Psoas muscle (tissue), 8 donors: ENCODE measurements around the gene WDR7. TPM values are rescaled to one million over a fixed set of nuclear protein-coding genes. Genes with fewer than 3 reads are reported as not detected.

Experiments
- ATAC-seq, 4 donors: fragments of 200-7000 bp; cut with Tn5 transposase; one replicate each; pipeline ENCODE4 v1.9.1; 2020; ENCODE audit warnings: moderate library complexity in 3 of 4, mild to moderate bottlenecking in 2 of 4
- DNase-seq, 2 donors: peaks; one replicate each; pipeline ENCODE4 v3.0.0-alpha.2; 2020
- H3K27ac ChIP-seq: fragments of 200-600 bp; one replicate; pipeline ENCODE4 v1.8.0; 2022
- H3K27me3 ChIP-seq, 3 donors: fragments of 200-600 bp in 1 of 3; one replicate each; pipeline versions ENCODE4 v1.6.1 to v1.8.0; 2013 to 2022; ENCODE audit warnings: low read length in 2 of 3, mild to moderate bottlenecking in 2 of 3, moderate library complexity in 1 of 3; ENCODE audit not compliant: insufficient read depth in 3 of 3
- H3K36me3 ChIP-seq, 2 donors: fragments of 200-600 bp in 1 of 2; one replicate each; pipeline versions ENCODE4 v1.6.1 to v1.8.0; 2013 to 2022; ENCODE audit warnings: low read depth in 1 of 2, mild to moderate bottlenecking in 1 of 2, moderate library complexity in 1 of 2; ENCODE audit not compliant: insufficient read depth in 1 of 2
- H3K4me1 ChIP-seq: fragments of 200-600 bp; one replicate; pipeline ENCODE4 v1.8.0; 2022
- H3K4me3 ChIP-seq: fragments of 200-600 bp; one replicate; pipeline ENCODE4 v1.8.0; 2022; ENCODE audit warnings: mild to moderate bottlenecking
- H3K9me3 ChIP-seq: fragments of 200-600 bp; one replicate; pipeline ENCODE4 v1.8.0; 2022
- WGBS, 3 donors: extraction: QIAGEN DNeasy Blood & Tissue Kit; methylation state at CpG; one replicate each; pipeline versions ENCODE4 v1.1.6 to v1.1.7; 2013; 5-methylcytosine and 5-hydroxymethylcytosine counted together
- intact Hi-C, 2 donors: fragments of 100-400 bp; cut with DNase I; formaldehyde crosslinking; loops; one replicate each; pipeline versions ENCODE4 v1.11.0 to v1.14.2; 2022
- polyA plus RNA-seq, 3 donors: library from polyadenylated mRNA; stranded (reverse); fragments of 200-250 nt; gene quantifications; one replicate each; pipeline ENCODE4 v1.2.3, GENCODE V29; 2013
- total RNA-seq, 4 donors: library from RNA; stranded (reverse); fragmentation: NEBNext Ultra II Directional in 2 of 4; extraction: Animal tissue kit (Norgen Biotek cat#: 25700) in 2 of 4; gene quantifications; one replicate each; pipeline versions ENCODE4 v1.2.1 to v1.2.4, GENCODE V29; 2021 to 2023
- TF ChIP-seq, protein P1 (sequence below): fragments of 200-600 bp; IDR thresholded peaks from one replicate; pipeline ENCODE4 v1.8.0; 2022; ENCODE audit warnings: antibody characterized with exemption
- donor health status: healthy with polysubstance abuse.
- donor health status: DM: no; HTN: no; CAD: no; lungs with moderate emphysema.
- donor health status: Bipolar disorder and iron deficiency.
- donor health status: healthy.
- donor health status: DM: yes; HTN: yes; CAD: no.
- donor health status: DM: no; HTN: no; CAD: no.
- donor health status: DM: no; HTN: no; CAD: no.
- donor health status: DM: yes; HTN: yes; CAD: no.

The WDR7 gene
- total and polyA plus RNA-seq, 7 donors: 2.6 to 24.4 (median 15.5) TPM

DNA sequence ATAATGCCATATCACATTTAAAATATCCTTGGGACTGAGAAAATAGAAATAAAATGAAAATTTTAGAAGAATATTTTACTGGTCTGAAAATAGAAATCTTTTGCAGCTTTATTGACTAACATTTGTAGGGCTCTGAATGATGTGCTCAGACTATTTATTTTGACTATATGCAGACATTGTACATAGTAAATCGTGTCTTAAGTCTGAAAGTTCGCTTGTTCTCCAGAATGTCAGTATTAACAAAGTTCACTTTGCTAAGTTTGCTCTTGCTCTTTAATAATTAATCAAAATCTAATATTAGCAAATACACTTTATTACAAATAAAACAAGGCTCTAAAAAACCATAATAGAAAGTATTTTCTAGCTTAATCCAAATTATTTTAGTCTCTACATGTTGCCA is 219.8 kb downstream of the WDR7 start:
- ATAC-seq: no peak
- intact Hi-C loops: no loop called here
- no peaks in the 10 kb centered on the region for H3K9me3 ChIP-seq
- H3K27me3 ChIP-seq: no peaks in the 10 kb centered on the region
- 92 to 94% (median 93%) methylated on average over 2 of the region's 2 CpGs for WGBS, 3 donors
- no peaks in the 10 kb centered on the region for H3K36me3 ChIP-seq
- no peak for DNase-seq
- TF ChIP-seq, protein P1, sequence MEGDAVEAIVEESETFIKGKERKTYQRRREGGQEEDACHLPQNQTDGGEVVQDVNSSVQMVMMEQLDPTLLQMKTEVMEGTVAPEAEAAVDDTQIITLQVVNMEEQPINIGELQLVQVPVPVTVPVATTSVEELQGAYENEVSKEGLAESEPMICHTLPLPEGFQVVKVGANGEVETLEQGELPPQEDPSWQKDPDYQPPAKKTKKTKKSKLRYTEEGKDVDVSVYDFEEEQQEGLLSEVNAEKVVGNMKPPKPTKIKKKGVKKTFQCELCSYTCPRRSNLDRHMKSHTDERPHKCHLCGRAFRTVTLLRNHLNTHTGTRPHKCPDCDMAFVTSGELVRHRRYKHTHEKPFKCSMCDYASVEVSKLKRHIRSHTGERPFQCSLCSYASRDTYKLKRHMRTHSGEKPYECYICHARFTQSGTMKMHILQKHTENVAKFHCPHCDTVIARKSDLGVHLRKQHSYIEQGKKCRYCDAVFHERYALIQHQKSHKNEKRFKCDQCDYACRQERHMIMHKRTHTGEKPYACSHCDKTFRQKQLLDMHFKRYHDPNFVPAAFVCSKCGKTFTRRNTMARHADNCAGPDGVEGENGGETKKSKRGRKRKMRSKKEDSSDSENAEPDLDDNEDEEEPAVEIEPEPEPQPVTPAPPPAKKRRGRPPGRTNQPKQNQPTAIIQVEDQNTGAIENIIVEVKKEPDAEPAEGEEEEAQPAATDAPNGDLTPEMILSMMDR: no peak
- no peak overlapping the region for H3K4me3 ChIP-seq
- H3K27ac ChIP-seq: no peak overlapping the region
- no peaks in the 10 kb centered on the region for H3K4me1 ChIP-seq

DNA sequence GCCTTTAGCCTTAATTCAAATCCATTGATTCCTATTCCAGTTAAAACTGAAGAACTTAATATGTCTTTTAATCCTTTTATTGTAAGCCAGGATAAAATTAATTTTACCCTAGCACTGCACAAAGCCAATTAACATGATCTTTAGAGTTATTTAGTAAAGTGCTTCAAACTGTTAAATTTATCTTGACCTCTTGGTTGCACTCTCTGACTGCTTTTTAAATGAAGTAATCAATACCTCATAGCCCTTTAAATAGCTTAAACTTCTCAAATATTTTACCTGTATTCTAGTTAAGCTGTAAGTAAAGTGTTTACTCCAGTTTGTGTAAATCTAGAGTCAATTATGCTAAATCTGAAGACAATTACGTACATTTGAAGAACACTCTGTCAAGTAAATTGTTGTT is 221.0 kb downstream of the WDR7 start:
- no peaks in the 10 kb centered on the region for H3K9me3 ChIP-seq
- DNase-seq (no peak), ATAC-seq (no peak)
- no peaks in the 10 kb centered on the region for H3K27me3 ChIP-seq
- H3K36me3 ChIP-seq: no peaks in the 10 kb centered on the region
- intact Hi-C loops: no loop called here
- H3K4me3 ChIP-seq: no peak overlapping the region
- TF ChIP-seq, protein P1: no peak
- H3K4me1 ChIP-seq: no peaks in the 10 kb centered on the region
- WGBS, 3 donors: 96 to 98% (median 98%) methylated on average over 1 of the region's 1 CpG
- no peak overlapping the region for H3K27ac ChIP-seq

DNA sequence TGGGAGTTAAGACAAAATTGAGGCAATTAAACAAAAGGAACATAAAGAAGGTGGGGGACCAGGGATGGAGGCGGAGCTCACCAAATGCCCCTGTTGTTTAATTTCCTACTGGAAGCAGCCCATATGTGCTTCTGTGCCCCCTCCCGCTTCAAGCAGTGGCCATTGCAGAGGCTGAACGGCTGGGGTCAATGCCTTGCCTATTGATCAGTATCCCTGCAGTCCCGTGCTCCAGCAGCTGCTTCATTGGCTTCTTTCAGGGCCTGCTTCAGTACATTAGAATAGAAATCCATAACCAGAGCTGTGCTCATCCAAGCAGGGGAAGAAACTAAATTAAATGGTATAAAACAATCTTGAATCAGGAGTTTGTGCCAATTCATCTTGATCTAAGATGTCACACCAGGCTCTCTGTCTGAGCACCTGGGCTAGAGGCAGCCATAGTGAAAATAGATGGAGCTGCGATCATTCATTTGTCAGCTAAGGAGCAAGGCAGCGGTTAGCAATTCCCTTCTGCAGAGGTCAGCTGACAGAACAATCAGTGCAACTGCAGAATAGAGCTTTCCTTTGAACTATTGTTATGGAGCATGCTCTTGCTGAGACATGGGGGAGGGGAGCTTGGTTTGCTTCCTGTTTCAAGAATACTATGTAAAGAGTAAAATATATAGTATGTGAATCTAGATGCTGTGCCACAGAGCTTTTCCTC is 222.4 kb downstream of the WDR7 start:
- intact Hi-C loops: no loop called here
- ATAC-seq (no peak), DNase-seq (no peak)
- TF ChIP-seq, protein P1: no peak
- Histone ChIP-seq H3K4me1 (no peaks in the 10 kb centered on the region), H3K9me3 (no peaks in the 10 kb centered on the region), H3K27me3 (no peaks in the 10 kb centered on the region), H3K36me3 (no peaks in the 10 kb centered on the region), H3K4me3 (no peak overlapping the region), H3K27ac (no peak overlapping the region)
- 64 to 74% (median 69%) methylated on average over 6 of the region's 6 CpGs for WGBS, 3 donors

GRCh38 chr18:56878711-56879110 is 227.6 kb downstream of the WDR7 start:
- TF ChIP-seq, protein P1: no peak
- WGBS, 3 donors: 97 to 98% (median 97%) methylated on average over 4 of the region's 4 CpGs
- H3K4me1 ChIP-seq: no peaks in the 10 kb centered on the region
- no peak overlapping the region for H3K4me3 ChIP-seq
- H3K27ac ChIP-seq: no peak overlapping the region
- H3K36me3 ChIP-seq: no peaks in the 10 kb centered on the region
- H3K27me3 ChIP-seq: no peaks in the 10 kb centered on the region
- H3K9me3 ChIP-seq: no peaks in the 10 kb centered on the region
- ATAC-seq (no peak), DNase-seq (no peak)
- intact Hi-C loops: no loop called here

GRCh38 chr18:56884511-56884910 is 233.4 kb downstream of the WDR7 start:
- H3K36me3 ChIP-seq: no peaks in the 10 kb centered on the region
- H3K27ac ChIP-seq: no peak overlapping the region
- TF ChIP-seq, protein P1: no peak
- no peaks in the 10 kb centered on the region for H3K27me3 ChIP-seq
- intact Hi-C loops: no loop called here
- ATAC-seq: no peak
- no peak overlapping the region for H3K4me3 ChIP-seq
- WGBS, 3 donors: 98 to 100% (median 100%) methylated on average over 1 of the region's 1 CpG
- DNase-seq: no peak
- peaks cover 10% of the 10 kb centered on the region for H3K4me1 ChIP-seq
- no peaks in the 10 kb centered on the region for H3K9me3 ChIP-seq
